ENCODE results near the gene CPLX4.

- TF ChIP-seq EZH2 (IDR thresholded peaks at IDR 0.05; ENCODE audit: borderline replicate concordance, low read depth, low read length, severe bottlenecking): no peak
- no peak for TF ChIP-seq POLR2AphosphoS5 (IDR thresholded peaks at IDR 0.05; ENCODE audit: insufficient read depth, low read depth, low read length)
- no peak for TF ChIP-seq FOS (IDR thresholded peaks at IDR 0.05; ENCODE audit: borderline replicate concordance, insufficient read depth, low read length)
- TF ChIP-seq, protein P1, sequence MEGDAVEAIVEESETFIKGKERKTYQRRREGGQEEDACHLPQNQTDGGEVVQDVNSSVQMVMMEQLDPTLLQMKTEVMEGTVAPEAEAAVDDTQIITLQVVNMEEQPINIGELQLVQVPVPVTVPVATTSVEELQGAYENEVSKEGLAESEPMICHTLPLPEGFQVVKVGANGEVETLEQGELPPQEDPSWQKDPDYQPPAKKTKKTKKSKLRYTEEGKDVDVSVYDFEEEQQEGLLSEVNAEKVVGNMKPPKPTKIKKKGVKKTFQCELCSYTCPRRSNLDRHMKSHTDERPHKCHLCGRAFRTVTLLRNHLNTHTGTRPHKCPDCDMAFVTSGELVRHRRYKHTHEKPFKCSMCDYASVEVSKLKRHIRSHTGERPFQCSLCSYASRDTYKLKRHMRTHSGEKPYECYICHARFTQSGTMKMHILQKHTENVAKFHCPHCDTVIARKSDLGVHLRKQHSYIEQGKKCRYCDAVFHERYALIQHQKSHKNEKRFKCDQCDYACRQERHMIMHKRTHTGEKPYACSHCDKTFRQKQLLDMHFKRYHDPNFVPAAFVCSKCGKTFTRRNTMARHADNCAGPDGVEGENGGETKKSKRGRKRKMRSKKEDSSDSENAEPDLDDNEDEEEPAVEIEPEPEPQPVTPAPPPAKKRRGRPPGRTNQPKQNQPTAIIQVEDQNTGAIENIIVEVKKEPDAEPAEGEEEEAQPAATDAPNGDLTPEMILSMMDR (IDR thresholded peaks at IDR 0.05; ENCODE audit: extremely low read depth in 1 of 2, insufficient read depth in 1 of 2, low read depth in 1 of 2, low read length in 2 of 2): peak; percentile 51 to 70
- TF ChIP-seq GATA2 (IDR thresholded peaks at IDR 0.05; ENCODE audit: insufficient read depth, insufficient read length, low read depth, low read length): no peak
Observed at GRCh38 chr18:59249199-59249774, 69.2 kb downstream of the CPLX4 start.
